ENCODE results near the gene CXCL12.

- TF ChIP-seq EZH2 (IDR thresholded peaks at IDR 0.05; ENCODE audit: insufficient read depth, poor library complexity, severe bottlenecking) (no peak), EZH2phosphoT487 (IDR thresholded peaks at IDR 0.05; ENCODE audit: insufficient read depth, low read depth) (no peak)
Measured at GRCh38 chr10:44385696-44386441, 972 bp upstream of the CXCL12 start.
